NCI-H1092 treated with DMSO at 0.1 percent for 48 hours (cell line): ENCODE data around the gene ELL.

Source experiments
- DNase-seq: peaks from one replicate; lab custom pipeline; 2025; lab: John Stamatoyannopoulos, UW

The ELL gene

GRCh38 chr19:18469069-18469846, 52.6 kb downstream of the ELL start:
- DNase-seq, result no peak

GRCh38 chr19:18468517-18468916, 53.4 kb downstream of the ELL start:
- no peak for DNase-seq

DNA sequence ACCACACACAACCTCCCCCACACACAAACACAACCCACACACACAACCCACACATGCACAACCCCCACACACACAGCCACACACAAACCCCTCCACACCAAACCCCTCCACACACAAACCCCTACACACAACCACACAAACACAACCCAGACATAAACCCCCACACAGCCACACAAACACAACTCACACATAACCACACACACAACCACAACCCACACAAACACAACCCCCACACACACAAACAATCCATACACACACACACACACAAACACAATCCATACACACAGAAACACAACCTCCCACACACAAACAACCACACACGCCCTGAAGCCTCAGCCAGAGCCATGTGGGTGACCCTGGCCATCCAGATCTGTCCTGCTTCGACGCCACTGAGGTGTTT, 53.9 kb downstream of the ELL start:
- DNase-seq, result no peak

DNA sequence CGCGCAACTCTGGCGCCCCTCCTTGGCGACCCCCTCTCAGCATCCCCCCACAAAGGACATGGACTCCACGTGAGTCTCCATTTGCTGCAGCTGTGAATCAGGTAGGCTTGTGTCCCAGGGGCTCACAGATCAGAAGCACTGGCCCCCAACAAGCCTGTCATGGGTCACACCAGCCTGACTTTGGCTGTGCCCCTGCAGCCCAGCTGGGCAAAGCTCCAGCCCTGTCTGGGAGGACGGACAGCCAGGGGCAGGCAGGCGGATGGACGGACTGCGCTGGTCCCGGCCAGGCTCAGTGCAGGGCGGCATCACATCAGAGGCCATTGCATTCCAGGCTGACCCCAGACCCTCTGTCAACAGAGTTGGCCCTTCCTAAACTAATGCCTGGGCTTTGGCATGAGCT, 55.5 kb downstream of the ELL start:
- DNase-seq, result no peak

- no peak for DNase-seq
These were observed 55.9 kb downstream of the ELL start for GRCh38 chr19:18465964-18466339.

DNA sequence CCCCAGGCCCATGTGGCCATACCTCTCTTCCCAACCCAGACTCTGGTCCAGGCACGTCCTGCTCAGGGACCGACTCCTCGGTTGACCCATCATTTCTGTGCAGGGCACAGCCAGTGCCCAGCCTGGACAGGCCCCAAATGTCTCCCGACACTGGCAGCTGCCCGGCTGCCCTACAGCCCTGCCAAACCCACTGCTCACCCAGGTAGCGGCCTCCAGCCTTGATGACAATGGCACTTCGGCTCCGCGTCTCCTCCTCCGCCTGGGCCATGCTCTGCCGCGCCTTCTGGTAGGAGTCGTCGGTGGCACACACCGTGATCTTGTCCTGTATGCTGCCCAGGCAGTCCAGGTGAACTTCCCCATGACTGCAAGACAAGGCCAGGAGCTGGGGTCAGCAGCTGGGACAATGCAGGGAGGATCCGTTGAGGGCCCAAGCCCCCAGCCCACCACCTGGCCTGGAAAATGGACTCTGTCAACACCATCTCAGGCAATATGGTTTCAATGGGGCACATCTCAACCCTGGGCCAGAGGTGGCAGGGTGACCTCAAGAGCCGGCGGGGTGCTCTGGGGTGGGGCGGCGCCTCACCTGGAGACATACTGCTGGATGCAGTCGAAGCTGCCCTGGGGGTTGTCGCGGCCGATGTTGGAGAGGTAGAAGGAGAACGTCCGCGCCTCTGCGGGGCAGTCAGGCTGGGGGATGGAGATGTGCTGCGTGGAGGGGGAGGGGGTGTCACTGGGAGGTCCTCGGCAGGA, 56.5 kb downstream of the ELL start:
- DNase-seq, result no peak

GRCh38 chr19:18464646-18465045, 57.2 kb downstream of the ELL start:
- peak; percentile 96 for DNase-seq

DNA sequence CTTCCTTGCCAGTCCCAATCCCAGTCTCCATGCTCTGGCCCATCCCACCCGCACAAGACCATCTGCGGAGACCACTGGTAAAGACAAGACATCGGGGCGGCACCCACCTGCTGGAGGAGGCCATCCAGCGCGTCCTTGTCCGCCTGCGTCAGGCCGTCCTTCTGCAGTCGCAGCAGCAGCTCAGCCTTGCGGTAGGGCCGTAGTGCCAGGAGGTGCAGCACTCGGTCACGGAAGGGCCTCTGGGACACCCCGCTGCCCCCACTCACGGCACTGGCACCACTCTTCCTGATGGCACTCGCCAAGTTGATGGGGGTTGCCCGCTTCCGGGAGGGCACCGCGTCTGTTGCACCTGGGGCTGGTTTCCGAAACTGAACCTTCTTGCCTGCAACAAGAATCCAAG, 60.4 kb downstream of the ELL start:
- no peak for DNase-seq

- no peak for DNase-seq
These were observed 61.0 kb downstream of the ELL start for GRCh38 chr19:18460900-18461299.

DNA sequence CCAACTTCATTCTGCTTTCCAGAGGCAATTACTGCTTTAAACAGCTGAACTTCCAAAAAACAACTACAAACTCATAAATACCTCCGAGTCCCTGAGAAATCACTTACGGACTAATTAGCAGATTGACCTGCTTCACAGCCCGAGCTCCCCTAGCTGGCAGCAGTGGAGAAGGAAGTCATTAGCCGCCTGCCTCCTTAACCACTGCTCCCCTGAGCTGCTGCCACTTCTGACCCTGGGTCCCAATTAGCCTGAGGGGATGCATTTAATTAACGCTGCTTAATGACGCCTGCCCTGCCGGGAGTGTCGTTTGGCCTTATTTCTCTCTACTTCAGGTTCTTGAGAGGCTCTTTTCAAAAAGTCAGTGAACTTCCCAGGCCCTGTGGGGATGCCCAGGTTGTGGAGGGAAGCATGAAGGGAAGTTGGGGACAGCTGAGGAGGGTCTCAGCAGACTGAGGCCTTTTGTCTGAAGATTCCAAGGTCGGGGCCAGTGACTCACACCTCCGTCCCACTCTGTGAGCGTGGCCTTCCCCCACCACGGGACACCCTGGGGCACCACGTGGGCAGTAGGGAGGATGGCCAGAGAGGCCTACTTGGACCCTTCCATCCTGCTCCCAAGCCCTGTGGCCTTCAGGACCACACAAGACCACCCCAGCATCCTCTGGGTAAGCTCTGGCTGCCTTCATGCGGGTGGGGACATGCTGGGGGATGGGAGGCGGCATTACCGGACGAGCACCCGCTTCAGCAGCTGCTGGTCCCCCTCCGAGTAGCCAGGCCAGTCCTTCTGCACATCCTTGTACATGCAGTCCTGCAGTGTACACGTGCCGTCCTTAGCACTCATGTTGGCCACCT, 64.2 kb downstream of the ELL start:
- no peak for DNase-seq

- no peak for DNase-seq
These were observed 64.9 kb downstream of the ELL start for GRCh38 chr19:18456974-18457373.

- no peak for DNase-seq
These were observed 65.6 kb downstream of the ELL start for GRCh38 chr19:18456279-18456678.

- DNase-seq, result no peak
These were observed 68.4 kb downstream of the ELL start for GRCh38 chr19:18453269-18454024.

- DNase-seq, result no peak
These were observed 69.5 kb downstream of the ELL start for GRCh38 chr19:18452386-18452785.

- DNase-seq, result peak; percentile 63
These were observed 70.7 kb downstream of the ELL start for GRCh38 chr19:18450931-18451836.

DNA sequence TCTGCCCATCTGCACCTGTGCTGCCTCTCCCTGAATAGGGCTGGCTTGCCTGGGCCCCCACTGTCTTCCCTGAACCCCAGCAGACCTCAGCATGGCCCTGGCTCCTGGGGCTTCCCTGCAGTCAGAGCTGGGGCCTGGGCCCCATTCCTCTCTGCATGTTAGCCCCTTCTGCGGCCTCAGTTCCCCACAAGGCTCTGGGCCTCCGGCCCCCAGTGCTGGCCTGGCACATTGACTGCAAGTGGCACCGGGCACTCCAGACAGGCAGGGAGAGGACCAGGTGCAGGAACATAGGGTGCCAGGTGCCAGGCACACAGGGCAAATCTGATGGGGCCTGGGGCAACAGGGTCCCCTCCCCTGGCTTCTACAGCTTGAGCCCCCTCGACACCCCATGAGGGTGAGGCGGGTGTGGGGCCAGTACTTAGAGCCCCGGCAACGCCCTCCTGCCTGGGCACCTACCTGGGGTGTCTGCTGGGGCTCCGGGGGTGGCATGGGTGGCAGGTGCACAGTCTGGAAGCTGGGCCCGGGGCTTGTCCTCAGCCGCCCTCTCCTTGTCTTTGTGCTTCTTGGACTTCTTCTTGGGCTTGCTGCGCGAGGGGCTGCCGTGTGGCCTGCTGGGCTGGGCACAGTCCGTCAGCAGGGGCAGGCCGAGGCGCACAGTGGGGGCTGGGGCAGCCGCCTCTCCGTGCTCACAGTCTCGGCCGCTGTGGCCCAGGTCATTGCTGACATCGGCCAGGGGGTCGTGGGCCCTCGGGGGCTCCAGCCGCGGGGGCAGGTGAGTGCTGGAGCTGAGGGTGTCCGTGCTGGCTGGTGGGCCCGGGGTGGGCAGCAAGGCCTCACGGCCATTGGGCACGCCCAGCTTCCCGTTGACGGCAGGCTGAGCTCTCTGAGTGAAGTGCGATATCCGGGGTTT, 71.6 kb downstream of the ELL start:
- no peak for DNase-seq

GRCh38 chr19:18449552-18449951, 72.3 kb downstream of the ELL start:
- DNase-seq, result no peak

- DNase-seq, result no peak
These were observed 75.0 kb downstream of the ELL start for GRCh38 chr19:18446811-18447359.

- no peak for DNase-seq
These were observed 75.6 kb downstream of the ELL start for GRCh38 chr19:18446145-18446810.
